Heart left ventricle (tissue), 13 donors: ENCODE results near the gene PRAMEF25.
"Not testable (repeated sequence)": the region's sequence is repeated elsewhere in the genome, so short reads cannot be mapped to it uniquely, and the experiment has no call there.

Source experiments
- CTCF ChIP-seq, 12 donors: fragments of 200-600 bp; sonication (generic) in 4 of 12; IDR thresholded peaks; one replicate each; pipeline versions ENCODE4 v1.5.0 to v1.8.0; 2018 to 2022; ENCODE audit warnings: antibody characterized with exemption in 12 of 12, mild to moderate bottlenecking in 5 of 12
- POLR2A ChIP-seq, 2 donors: fragments of 450-650 bp; IDR thresholded peaks; one replicate each; pipeline ENCODE4 v1.6.1; 2017; ENCODE audit warnings: antibody characterized with exemption in 2 of 2, mild to moderate bottlenecking in 2 of 2, moderate library complexity in 2 of 2
- donor health status: ischemic (EF 13 %, LVEDD 7.1; RV severe dilation, severe dysfunction).
- donor health status: DM: no; HTN: yes; CAD: no.
- donor health status: DM: no; HTN: no; CAD: no.
- donor health status: ischemic (EF 25% LVEDD 6.9; RV normal size, moderate dysfunction).
- donor health status: ischemic (EF 25% LVEDD 5.7; RV mildly dilated, moderate dysfunction).
- donor health status: ischemic (EF 35%, LVEDD 5.7; RV mildly dilated, moderate dysfunction).
- donor health status: nonischemic (EF 11% LVEDD 7.7; RV severe dilation, severe dysfunction).
- donor health status: DM: yes; HTN: yes; CAD: no.
- donor health status: PGD.
- donor health status: ischemic (EF 29% LVEDD 5.4; RV normal size, mild dysfunction).
- donor health status: nonischemic (EF 23%, LVEDD 6.1; RV moderate dilation, normal function).

GRCh38 chr1:13056475-13056874 lies 14.1 kb upstream of the PRAMEF25 start, which contains the start of gene PRAMEF27:
- not testable (repeated sequence) for TF ChIP-seq POLR2A, CTCF (IDR thresholded peaks at IDR 0.05)
